ENCODE results near the gene ZNF219.

ZNF219 gene

DNA sequence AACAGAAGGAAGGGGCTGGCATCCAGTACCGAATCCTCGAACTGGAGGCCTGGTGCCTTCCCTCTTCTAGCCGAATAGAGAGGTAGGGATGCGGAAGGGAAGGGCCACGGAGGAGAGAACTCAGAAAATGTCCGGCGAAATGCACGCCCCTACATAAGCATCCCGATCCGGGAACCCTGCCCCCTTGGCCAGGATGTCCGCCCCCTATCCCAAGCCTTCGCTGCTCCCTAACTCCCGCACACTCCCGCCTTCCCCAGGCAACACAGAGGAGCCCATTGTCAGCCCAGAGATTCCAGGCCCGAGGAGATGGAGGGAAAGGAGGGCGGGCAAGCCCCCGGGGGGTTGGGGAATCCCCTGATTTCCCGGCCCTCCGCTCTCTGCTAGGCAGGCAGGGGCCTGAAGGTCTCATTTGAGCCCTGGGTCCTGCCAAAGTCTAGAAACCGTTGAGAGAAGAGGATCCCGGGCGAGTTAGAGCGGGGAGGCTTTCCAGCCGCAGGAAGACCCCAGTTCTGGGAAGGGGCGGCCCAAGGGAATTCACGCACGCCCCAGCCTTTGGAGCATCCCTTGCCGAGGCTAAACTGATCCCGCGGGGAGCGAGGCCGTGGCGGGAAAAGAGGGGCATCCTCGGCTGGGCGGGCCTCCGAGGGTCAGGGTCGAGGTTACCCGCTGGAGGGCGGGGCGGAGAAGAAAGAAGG lies 28.9 kb downstream of the ZNF219 start:
- no peak for DNase-seq (ENCODE audit: low read depth, low spot score)

DNA sequence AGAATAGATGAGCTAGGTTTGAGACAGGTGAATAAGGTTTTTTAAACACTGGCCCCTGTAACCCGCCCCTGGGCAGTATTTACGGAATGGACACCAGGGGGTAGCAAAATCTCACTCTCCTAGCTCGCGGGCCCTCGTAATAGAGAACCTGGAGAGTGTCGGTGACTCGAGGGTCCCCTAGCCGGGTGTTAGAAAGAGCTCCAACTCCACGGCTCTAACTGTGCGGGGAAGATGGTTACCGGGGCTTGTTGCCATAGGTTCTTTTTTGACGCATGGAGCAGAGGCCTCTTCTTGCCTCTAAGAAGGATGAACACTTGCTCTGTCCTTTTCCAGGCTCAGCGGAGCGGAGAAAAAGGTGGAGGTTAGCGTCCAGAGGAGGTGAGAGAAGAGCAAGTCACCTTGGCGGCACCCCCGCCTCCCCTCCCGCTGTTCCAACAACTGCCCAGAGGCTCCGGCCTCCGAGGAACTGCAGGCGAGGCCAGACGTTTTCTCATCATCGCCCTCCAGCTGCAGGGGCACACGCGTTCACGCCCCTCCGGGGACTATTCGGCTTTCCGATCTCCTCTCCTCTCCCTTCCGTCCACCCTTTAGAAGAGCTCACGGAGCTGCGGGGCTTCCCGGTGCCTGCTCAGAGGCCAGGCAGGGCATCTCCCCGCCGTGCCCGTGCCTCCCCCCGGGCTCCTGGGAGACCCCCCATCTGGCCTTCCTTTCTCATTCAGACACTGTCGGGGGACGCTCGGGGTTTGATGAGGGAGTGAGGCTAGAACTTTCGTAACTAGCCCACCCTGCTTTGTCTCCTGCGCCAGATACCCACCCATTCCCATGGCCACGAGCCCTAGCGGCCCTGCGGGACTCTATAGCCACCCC lies 29.7 kb downstream of the ZNF219 start:
- DNase-seq (ENCODE audit: low read depth, low spot score): no peak

DNA sequence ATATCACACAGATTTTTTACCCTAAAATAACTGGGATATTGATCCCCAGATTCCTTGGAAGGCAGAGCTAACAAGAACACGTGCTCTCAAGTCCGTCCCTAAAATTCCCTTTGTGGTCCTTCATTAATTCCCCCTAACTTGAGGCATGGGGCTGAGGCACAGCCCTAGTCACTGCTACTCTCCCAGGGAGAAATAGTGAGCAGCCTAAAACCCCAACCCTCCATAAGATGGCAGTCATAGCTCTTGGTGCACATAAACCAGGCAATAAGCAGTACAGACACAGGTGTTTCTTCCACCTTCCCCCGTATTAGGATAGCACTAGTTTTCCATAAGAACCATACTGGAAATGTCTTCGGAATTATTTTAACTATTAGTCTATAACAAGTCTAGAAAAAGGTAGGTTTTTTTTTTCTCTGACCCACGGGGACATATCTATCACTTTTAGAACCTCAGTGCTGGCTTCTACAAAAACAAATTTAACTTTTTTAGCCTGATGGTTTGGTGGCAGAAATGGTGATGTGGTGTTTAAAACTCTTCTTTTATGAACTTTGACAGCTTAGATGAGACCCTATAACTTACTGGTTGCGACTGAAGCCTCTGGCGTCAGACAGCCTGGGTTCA lies 31.5 kb downstream of the ZNF219 start:
- no peak for DNase-seq (ENCODE audit: low read depth, low spot score)

DNA sequence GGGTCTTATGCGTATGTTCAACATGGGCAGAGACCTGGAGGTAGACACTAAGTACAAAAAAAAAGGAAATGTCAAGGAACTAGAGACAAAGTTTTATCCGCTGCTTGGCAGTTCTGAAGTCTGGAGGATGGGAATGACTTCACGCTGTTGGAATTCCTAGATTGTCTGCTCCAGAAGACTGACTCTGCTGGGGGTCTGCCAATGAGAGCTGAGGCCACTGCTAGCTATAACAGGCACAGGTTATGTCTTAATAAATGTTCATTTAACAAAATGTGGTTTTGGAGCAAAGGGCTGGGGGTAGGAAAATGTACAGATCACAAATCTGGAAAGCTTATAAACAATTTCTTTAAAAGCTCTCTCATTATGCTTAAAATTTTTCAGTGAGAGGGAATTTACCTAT lies 35.0 kb downstream of the ZNF219 start:
- no peak for DNase-seq (ENCODE audit: low read depth, low spot score)

DNA sequence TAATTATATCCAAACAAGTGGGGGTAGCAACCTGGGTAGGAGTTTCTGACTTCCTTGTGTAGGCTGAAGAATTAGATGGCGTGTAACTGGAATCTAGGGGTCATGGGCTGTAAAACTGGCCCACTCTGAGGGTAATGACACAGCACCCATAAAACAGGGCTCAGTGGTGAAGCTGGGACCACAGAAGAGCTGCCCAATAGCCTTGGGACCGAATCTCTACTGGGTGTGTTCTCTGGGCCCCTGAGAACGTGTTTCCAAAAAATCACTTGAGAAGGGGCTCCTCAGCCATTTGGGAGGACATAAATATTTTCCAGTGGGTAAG lies 37.1 kb downstream of the ZNF219 start:
- DNase-seq (ENCODE audit: low read depth, low spot score): no peak

DNA sequence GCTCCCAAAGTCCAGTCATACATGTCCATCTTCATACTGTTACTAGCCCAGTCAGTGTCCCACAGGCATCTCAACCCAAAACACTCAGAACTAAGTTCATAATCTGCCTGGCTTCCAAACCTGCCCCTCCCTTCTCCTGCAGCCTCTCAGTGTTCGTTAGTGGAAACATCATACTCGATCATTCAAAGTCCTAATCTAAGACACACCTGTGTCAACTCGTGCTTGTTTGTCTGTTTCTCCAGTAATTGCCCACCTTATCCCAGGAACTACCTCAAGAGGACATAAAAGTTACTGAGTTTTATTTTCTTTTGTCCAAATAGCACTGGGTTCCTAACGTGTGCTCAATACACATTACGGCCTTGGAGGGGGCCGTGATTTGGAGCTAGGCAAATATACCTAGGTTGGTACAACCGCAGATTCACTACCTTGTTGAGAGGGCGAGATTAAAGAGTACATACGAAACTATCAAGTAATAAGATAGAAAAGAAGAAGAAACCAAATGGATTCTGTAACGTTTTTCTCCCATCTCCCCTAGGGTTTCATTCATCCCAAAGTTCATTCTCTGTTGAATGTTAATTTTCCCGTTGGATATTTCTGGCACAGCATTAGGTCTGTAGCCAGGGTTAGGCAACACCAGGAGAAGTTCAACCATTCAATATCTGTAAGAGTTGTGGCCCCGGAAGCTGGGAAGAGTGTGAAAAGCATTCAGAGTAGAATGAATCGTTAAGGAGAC lies 37.7 kb downstream of the ZNF219 start:
- no peak for DNase-seq (ENCODE audit: low read depth, low spot score)

DNA sequence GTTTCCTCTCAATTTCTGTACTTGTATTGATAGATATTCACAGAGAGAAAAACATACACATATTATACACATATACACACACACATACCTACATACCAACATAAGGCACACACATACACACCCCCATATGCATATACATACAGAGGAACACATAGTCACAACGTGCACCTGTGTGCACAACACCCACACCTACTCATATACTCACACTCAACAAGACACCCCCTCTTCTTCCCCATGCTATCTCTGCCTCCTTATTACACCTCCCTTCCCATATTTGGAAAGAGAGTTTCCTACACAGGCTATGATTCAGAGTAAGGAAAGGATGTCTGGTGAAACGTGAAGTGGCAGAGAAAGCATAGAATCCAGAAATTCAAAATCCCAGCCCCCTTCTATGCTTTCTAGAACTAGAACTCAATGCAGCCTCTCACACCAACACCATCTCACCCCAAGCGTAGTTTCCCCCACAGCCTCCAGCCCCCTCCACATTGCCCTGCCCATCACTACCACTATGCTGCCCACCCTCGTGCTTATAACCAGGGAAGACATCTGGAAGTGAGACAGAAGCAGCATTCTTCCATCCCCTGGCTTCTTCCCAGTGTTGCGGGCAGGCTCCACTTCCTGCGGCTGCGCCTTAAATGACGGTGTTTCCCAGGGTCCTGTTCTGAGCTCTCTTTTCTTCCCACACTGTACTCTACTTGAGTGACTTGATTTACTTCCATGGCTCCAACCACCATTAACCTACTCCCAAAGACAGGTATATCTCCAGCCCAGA lies 38.4 kb downstream of the ZNF219 start:
- DNase-seq (ENCODE audit: low read depth, low spot score): no peak

DNA sequence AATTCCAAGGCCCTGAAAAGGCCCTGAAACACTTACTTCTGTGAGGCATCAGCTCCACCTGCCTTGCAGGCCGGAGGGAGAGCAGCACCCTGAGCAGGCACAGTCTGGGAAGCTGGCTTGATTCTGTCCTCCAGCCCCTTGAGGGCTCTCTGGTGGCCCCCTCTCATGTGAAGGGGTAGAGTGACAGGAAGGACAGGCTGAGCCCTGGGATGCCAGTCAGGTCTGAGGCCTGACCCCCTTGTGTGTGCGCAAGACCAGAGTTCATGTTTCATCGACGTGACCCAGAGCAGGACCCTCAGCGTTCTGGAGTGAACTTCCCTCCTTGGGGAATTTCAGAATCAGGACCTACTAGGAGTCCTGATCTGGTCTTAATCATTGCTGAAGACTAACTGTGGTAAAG lies 39.6 kb downstream of the ZNF219 start:
- DNase-seq (ENCODE audit: low read depth, low spot score): no peak

DNA sequence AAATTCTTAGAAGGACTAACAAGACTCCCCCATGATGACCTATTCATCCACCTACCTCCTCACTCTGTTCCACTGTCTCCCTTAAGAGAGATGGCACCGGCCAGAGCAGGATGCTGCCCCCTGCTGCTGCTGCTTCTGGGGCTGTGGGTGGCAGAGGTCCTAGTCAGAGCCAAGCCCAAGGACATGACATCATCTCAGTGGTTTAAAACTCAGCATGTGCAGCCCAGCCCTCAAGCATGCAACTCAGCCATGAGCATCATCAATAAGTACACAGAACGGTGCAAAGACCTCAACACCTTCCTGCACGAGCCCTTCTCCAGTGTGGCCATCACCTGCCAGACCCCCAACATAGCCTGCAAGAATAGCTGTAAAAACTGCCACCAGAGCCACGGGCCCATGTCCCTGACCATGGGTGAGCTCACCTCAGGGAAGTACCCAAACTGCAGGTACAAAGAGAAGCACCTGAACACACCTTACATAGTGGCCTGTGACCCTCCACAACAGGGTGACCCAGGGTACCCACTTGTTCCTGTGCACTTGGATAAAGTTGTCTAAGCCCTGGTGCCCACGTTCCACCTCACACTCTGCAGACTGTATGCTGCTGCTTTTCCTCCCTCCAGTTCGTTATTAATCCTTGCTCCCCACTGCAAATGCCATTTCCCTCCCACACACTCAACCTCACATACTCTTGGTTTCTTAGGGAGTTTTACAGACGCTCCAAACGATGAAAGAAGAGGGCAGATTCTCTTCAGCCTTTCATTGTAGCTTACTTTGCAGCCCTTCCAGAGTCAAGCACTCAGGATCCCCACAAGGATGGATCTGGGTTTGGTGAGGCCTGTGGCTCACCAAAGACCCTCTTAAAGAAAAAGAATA lies 40.4 kb downstream of the ZNF219 start, which contains the start of gene RNASE8:
Gene RNASE8, plus strand, starts transcription at position 20 of the 873 bp plus-strand sequence. Its CDS starts 71 bp downstream, at position 91.
- no peak for DNase-seq (ENCODE audit: low read depth, low spot score)

DNA sequence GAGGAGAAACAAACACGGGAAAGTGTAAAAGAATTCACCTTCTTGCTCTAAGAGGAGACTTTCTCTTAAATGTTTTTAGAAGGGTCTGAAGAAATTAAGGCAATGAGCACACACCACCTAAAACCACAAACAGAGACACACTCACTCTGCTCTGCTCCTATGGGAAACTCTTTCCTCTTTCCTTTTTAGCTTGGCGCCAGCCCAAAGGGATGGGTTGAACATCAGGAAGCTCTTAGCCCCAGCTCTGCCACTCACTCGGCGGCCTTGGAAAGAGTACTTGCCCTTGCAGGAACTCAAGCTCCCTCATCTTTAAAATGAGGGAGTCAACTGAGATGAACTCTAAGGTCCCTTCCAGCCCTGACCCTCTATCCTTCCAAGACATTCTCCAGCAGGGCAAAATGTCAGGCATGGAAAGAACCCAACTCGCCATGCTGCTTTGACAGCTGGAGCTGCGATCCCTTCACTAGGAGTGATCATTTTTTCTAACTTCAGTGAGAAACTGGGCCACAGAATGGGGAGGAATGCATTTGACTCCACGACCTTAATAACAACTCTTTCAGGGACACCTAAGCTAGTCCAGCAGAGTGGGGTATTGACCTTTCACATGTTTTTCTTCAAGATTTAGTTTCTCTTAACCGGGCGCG lies 41.8 kb downstream of the ZNF219 start:
- no peak for DNase-seq (ENCODE audit: low read depth, low spot score)

DNA sequence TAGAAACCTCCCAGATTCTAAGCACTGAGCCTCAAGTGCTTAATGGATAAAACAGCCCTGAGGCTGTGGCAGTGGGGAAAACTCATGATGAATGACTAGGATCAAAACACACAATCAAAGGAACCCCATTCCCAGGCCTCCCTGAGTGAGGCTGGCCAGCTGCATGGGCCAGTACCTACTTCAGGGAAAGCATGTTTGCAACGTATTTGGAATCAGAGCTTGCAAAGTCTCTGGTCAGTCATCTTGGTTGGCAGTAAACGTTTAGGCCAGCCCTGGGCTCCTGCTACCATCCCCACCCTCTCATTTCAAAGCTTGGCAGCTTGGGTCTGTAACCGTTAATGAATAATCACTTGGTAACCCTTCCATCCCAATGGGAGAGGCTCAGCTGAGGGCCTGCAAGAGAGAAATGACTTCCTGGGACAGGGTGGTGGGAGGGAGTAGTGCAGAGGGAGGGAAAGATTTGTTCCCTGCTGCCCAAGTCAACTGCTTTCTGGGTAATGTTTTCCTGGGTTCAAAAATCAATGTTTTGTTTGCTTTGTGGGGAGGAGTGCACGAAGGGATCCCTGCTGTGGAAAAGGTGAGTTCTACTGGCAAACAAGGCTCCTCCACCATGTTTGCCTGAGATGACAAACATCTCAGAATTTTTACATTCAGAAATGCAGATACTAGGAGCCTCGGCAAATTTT lies 42.9 kb downstream of the ZNF219 start:
- no peak for DNase-seq (ENCODE audit: low read depth, low spot score)

DNA sequence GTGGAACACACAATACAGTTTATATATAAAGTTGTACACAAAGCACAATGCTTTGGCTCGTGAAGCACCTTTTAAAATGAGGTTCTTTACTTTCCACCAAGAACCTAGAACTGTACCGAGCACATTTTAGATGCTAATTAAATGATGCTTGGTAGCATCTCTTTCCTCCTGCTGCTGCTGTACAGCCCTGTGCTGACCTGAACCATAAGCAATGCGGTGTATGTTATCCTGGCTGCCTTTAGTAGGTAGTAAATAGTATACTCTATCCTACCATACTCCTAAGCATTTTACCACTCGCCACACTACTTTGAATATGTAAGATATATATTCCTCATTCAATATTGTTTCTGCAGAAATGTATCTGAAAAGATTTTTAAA lies 43.7 kb downstream of the ZNF219 start:
- no peak for DNase-seq (ENCODE audit: low read depth, low spot score)

DNA sequence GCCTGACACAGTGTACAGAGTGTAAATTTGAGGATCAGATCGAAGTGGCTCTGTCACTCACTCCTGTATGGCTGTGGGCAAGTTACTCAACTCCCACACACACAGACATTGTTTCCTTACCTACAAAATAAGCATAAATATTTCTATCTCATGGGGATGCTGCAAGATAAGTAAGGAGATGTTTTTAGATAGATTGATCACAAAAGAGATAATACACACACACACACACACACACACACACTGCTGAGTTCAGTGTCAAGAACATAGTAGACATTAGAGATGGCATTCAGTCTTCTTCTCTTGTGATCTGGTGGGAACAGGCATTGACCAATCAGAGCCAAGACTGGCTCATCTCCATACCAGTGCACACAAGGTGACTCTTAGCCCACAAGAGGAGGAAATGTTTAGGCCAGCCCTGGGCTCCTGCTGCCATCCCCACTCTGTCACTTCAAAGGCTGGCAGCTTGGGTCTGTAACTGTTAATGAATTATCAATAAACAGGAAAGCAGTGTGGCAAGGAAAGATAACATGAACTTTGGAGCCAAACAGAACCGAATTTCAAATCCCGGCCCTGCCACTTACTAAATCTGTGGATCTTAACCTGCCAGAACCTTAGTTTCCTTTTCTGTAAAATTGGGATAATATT lies 44.2 kb downstream of the ZNF219 start:
- no peak for DNase-seq (ENCODE audit: low read depth, low spot score)

DNA sequence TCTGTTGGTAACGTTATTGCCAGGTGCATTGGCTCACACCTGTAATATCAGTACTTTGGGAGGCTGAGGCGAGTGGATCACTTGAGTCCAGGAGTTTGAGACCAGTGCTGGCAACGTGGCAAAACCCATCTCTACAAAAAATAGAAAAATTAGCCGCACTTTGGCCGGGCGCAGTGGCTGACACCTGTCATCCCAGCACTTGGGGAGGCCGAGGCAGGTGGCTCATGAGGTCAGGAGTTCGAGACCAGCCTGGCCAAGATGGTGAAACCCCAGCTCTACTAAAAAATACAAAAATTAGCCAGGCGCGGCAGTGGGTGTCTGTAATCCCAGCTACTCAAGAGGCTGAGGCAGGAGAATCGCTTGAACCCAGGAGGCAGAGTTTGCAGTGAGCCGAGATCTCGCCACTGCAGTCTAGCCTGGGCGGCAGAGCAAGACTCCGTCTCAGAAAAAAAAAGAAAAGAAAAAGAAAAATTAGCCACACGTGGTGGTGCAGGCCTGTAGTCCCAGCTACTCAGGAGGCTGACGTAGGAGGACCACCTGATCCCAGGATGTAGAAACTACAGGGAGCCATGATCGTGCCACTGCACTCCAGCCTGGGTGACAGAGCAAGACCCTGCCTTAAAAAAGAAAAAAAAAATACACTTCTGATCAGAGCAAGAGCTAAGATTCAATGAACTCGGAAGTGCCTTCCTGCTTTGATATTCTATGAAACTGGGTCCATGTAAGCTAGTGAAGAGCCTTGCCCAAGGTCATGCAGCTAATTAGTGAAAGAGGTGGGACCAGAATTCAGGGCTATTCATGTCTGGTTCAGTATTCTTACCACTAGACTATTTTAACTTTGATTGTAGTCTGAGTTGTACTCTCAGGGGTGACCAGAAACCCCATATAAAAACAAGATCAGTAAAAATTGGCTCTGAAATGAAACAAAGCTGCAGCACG lies 45.0 kb downstream of the ZNF219 start:
- DNase-seq (ENCODE audit: low read depth, low spot score): no peak

DNA sequence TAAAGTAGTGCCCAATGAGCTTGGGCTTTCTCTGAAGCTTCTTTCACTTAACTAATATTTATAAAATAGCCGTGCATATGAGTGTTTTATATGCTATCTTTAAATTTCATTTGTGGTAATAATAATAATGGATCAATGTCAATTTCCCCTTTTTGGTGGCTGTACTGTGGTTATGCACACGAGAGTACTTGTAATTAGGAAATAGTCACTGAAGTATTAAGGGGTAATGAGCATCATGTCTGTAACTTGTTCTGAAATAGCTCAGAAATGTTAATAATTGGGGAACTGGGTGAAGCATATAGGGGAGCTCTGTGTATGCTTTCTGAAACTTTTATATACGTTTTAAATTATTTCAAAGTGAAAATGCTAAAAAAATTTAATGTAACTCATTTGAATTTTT lies 47.9 kb downstream of the ZNF219 start:
- no peak for DNase-seq (ENCODE audit: low read depth, low spot score)

DNA sequence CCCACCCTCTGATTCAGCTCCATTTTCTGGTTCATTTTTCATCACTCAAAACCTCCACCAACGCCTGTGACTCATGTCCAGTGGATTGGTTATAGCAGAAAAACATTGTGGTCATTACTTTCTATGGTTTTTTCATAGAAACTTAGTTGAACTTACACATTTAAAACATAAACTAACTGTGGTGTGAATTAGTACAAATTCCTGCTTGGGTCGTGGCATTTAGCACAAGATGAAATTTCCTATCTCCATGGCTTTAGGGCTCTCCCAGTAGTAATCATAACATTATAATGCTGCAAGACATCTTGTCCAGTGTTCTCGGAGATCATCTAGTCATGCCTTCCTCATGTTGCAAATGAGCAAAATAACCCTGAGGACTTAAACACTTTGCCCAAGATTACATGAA lies 49.2 kb downstream of the ZNF219 start:
- no peak for DNase-seq (ENCODE audit: low read depth, low spot score)

DNA sequence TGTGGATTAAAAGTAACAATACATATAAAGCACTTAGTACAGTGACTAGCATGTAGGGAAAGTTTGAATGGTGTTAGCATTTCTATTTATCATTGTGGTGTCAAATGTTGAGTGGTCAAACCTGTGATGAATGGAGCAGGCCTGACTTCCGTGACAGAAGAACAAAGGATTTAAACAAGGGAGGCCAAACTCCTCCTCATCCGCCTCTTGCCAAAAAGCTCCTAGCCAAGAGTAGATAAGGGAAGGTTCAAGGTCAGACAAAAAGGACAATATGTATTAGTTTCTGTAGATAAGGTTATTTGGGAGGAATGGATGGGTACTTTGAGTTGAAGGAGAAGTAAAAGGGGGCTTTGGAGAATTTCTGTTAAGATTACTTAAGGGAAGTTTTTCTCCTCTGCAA lies 49.8 kb downstream of the ZNF219 start:
- no peak for DNase-seq (ENCODE audit: low read depth, low spot score)

DNA sequence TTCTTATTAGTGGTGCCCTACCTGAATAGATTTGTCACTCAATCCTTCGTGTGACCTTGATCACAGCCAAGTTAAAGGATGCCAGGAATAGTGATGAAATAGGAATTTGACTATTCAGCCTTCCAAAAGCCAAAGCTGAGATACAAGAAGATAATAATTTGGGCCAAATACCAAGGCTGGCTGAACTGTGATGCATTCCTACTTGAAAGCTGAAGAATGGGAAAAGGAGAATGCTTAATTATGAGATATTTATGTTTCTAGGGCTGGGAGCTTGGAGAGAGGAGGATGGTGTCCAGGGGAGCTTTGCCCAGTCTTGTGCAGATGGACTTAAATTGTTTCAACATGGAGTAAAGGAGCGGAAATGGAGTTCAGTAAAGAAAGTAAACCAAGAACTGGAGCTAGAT lies 51.1 kb downstream of the ZNF219 start:
- no peak for DNase-seq (ENCODE audit: low read depth, low spot score)

All from iPS DF 19.7 (cell line).